Upper lobe of left lung (tissue), 4 donors: ENCODE results near the gene CLTB.

Experiments used
- POLR2AphosphoS5 ChIP-seq, 2 donors: sonication (generic); formaldehyde crosslinking; IDR thresholded peaks; one replicate each; pipeline ENCODE4 v1.5.1; 2017; ENCODE audit warnings: antibody characterized with exemption in 2 of 2
- TF ChIP-seq, protein P1 (sequence below), 6 experiments: fragments of 450-650 bp in 4 of 6; fragments of 200-600 bp in 2 of 6; sonication (generic) in 2 of 6; IDR thresholded peaks; one replicate each; pipeline ENCODE4 v1.5.1; 2016 to 2019; ENCODE audit warnings: antibody characterized with exemption in 6 of 6

GRCh38 chr5:176359658-176360057 is 56.7 kb downstream of the CLTB start:
- TF ChIP-seq, protein P1, sequence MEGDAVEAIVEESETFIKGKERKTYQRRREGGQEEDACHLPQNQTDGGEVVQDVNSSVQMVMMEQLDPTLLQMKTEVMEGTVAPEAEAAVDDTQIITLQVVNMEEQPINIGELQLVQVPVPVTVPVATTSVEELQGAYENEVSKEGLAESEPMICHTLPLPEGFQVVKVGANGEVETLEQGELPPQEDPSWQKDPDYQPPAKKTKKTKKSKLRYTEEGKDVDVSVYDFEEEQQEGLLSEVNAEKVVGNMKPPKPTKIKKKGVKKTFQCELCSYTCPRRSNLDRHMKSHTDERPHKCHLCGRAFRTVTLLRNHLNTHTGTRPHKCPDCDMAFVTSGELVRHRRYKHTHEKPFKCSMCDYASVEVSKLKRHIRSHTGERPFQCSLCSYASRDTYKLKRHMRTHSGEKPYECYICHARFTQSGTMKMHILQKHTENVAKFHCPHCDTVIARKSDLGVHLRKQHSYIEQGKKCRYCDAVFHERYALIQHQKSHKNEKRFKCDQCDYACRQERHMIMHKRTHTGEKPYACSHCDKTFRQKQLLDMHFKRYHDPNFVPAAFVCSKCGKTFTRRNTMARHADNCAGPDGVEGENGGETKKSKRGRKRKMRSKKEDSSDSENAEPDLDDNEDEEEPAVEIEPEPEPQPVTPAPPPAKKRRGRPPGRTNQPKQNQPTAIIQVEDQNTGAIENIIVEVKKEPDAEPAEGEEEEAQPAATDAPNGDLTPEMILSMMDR (IDR thresholded peaks at IDR 0.05) = no peak
- TF ChIP-seq POLR2AphosphoS5 (IDR thresholded peaks at IDR 0.05) = no peak
